ENCODE data around the gene PLCB3. TPM values are rescaled to one million over a fixed set of nuclear protein-coding genes. Genes with fewer than 3 reads are reported as not detected.
"Not testable (repeated sequence)": the region's sequence is repeated elsewhere in the genome, so short reads cannot be mapped to it uniquely, and the experiment has no call there.

Gene PLCB3
- total RNA-seq, 2 donors from 2014 or later: 10.4 to 13.7 TPM

- DNase-seq (ENCODE audit: low spot score in 2 of 2) (no peak), ATAC-seq (no peak)
- Mint-ChIP-seq H3K9me3 (no peaks in the 10 kb centered on the region), H3K27ac (no peak overlapping the region), H3K36me3 (no peaks in the 10 kb centered on the region)
Measured at GRCh38 chr11:64296236-64296635, 44.9 kb downstream of the PLCB3 start.

- no peaks in the 10 kb centered on the region for H3K36me3 Mint-ChIP-seq
Measured at GRCh38 chr11:64296830-64297698, 45.7 kb downstream of the PLCB3 start.

GRCh38 chr11:64297699-64298358 is 46.5 kb downstream of the PLCB3 start:
- ATAC-seq (no peak), DNase-seq (ENCODE audit: low spot score in 2 of 2) (no peak)
- no peak overlapping the region for H3K27ac Mint-ChIP-seq
- no peaks in the 10 kb centered on the region for H3K9me3 Mint-ChIP-seq
- no peaks in the 10 kb centered on the region for H3K36me3 Mint-ChIP-seq

More at GRCh38 chr11:64296830-64297698, 45.7 kb downstream of the PLCB3 start:
- DNase-seq (ENCODE audit: low spot score in 2 of 2): no peak
- no peak overlapping the region for H3K27ac Mint-ChIP-seq
- no peak for ATAC-seq
- no peaks in the 10 kb centered on the region for H3K9me3 Mint-ChIP-seq

GRCh38 chr11:64298966-64299846 is 47.9 kb downstream of the PLCB3 start:
- Mint-ChIP-seq H3K36me3 (no peaks in the 10 kb centered on the region), H3K27ac (no peak overlapping the region), H3K9me3 (no peaks in the 10 kb centered on the region)
- DNase-seq (ENCODE audit: low spot score in 2 of 2): no peak
- no peak for ATAC-seq

GRCh38 chr11:64299847-64300648 is 48.7 kb downstream of the PLCB3 start, which contains the start of gene CATSPERZ:
TSS of gene CATSPERZ (plus strand) at chr11:64300358. CDS start at chr11:64300411, 53 bp downstream.
- H3K36me3 Mint-ChIP-seq: no peaks in the 10 kb centered on the region
- ATAC-seq (no peak), DNase-seq (ENCODE audit: low spot score in 2 of 2) (no peak)

GRCh38 chr11:64303109-64304031 is 52.0 kb downstream of the PLCB3 start:
- H3K9me3 Mint-ChIP-seq: no peaks in the 10 kb centered on the region
- peaks cover 9% of the 10 kb centered on the region in 2 donors for H3K36me3 Mint-ChIP-seq
- DNase-seq (ENCODE audit: low spot score in 2 of 2): no peak
- ATAC-seq: no peak
- peak overlapping the region in 1 of 2 donors; percentile 97 for H3K27ac Mint-ChIP-seq

More at GRCh38 chr11:64299847-64300648, 48.7 kb downstream of the PLCB3 start, which contains the start of gene CATSPERZ:
- Mint-ChIP-seq H3K9me3 (no peaks in the 10 kb centered on the region), H3K27ac (no peak within 1 kb of the TSS)

GRCh38 chr11:64304032-64304315 is 52.6 kb downstream of the PLCB3 start:
- H3K9me3 Mint-ChIP-seq: no peaks in the 10 kb centered on the region
- ATAC-seq: no peak
- H3K36me3 Mint-ChIP-seq: peaks cover 9% of the 10 kb centered on the region in 2 donors
- peak overlapping the region; percentile 97 to 99 for H3K27ac Mint-ChIP-seq
- DNase-seq (ENCODE audit: low spot score in 2 of 2): no peak

GRCh38 chr11:64304316-64305072 is 53.2 kb downstream of the PLCB3 start:
- ATAC-seq (peak; percentile 41 to 59), DNase-seq (ENCODE audit: low spot score in 2 of 2) (peak; percentile 91 to 97)
- Mint-ChIP-seq H3K27ac (peak overlapping the region; percentile 97 to 99), H3K36me3 (peaks cover 9% of the 10 kb centered on the region in 2 donors), H3K9me3 (no peaks in the 10 kb centered on the region)

GRCh38 chr11:64305075-64305690 is 53.9 kb downstream of the PLCB3 start, which contains the start of gene ESRRA:
TSS of gene ESRRA (plus strand) at chr11:64305524. CDS start at chr11:64307180, 1,656 bp downstream.
- Mint-ChIP-seq H3K27ac (peak within 1 kb of the TSS; percentile 97 to 99), H3K9me3 (no peaks in the 10 kb centered on the region), H3K36me3 (peaks cover 9% of the 10 kb centered on the region in 2 donors)
- peak; percentile 99 to 100 for DNase-seq (ENCODE audit: low spot score in 2 of 2)
- ATAC-seq: peak; percentile 74 to 83

GRCh38 chr11:64305691-64306562 is 54.6 kb downstream of the PLCB3 start:
- peaks cover 9% of the 10 kb centered on the region in 2 donors for H3K36me3 Mint-ChIP-seq
- no peaks in the 10 kb centered on the region for H3K9me3 Mint-ChIP-seq

GRCh38 chr11:64306563-64306875 is 55.2 kb downstream of the PLCB3 start:
- H3K36me3 Mint-ChIP-seq: peaks cover 9% of the 10 kb centered on the region in 2 donors
- no peak for ATAC-seq
- H3K27ac Mint-ChIP-seq: peak overlapping the region; percentile 90 to 97
- no peaks in the 10 kb centered on the region for H3K9me3 Mint-ChIP-seq
- no peak for DNase-seq (ENCODE audit: low spot score in 2 of 2)

More at GRCh38 chr11:64305691-64306562, 54.6 kb downstream of the PLCB3 start:
- ATAC-seq (peak; percentile 24 to 29), DNase-seq (ENCODE audit: low spot score in 2 of 2) (peak; percentile 73 to 84)
- peak overlapping the region; percentile 90 to 97 for H3K27ac Mint-ChIP-seq

- no peak for ATAC-seq
- H3K27ac Mint-ChIP-seq: peak overlapping the region; percentile 26 to 90
- H3K36me3 Mint-ChIP-seq: peaks cover 9% of the 10 kb centered on the region in 2 donors
- H3K9me3 Mint-ChIP-seq: no peaks in the 10 kb centered on the region
- no peak for DNase-seq (ENCODE audit: low spot score in 2 of 2)
Measured at GRCh38 chr11:64306876-64307622, 55.7 kb downstream of the PLCB3 start.

- H3K9me3 Mint-ChIP-seq; ATAC-seq; DNase-seq (ENCODE audit: low spot score in 2 of 2); H3K36me3 Mint-ChIP-seq: not testable (repeated sequence)
- H3K27ac Mint-ChIP-seq: peak overlapping the region; percentile 26 to 90
Measured at GRCh38 chr11:64307795-64308194, 56.5 kb downstream of the PLCB3 start.
